ENCODE data around the gene USP6NL.

The USP6NL gene

DNA sequence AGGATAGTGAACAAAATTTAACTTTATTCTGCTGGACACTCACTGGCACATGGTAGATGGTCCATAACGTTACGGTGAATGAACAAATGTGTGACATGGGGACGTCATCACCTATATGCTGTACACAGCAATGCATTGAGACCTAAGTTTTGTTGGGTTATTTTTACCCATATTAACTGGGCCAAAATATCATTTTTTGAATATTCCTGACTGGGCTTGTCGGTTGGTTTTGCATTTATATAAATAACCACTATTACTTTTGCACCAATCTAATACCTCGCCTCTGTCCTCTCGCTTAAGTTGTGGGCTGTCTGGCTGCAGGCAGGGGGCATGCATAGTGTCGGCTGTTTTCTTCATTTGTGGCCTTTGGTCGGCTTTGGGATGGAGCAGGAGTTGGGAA is 161.7 kb downstream of the USP6NL start:
- H2AFZ ChIP-seq (ENCODE audit: low read length), result no peak overlapping the region

GRCh38 chr10:11448545-11449244 is 162.8 kb downstream of the USP6NL start:
- H3K9me3 ChIP-seq (ENCODE audit: insufficient read depth, low read depth, low read length), result no peaks in the 10 kb centered on the region
- H2AFZ ChIP-seq (ENCODE audit: low read length), result no peak overlapping the region
- no peak overlapping the region for H3K9ac ChIP-seq (ENCODE audit: low read depth, low read length, poor library complexity, severe bottlenecking)
- H3K4me2 ChIP-seq (ENCODE audit: low read depth, low read length, poor library complexity, severe bottlenecking), result no peak overlapping the region
- H3K4me3 ChIP-seq (ENCODE audit: low read length, poor library complexity, severe bottlenecking), result no peak overlapping the region
- no peaks in the 10 kb centered on the region for H3K9me2 ChIP-seq (replicated peaks; ENCODE audit: low read depth, low read length)
- no peaks in the 10 kb centered on the region for H4K20me1 ChIP-seq (ENCODE audit: insufficient read depth, low read length, poor library complexity, severe bottlenecking)
- no peaks in the 10 kb centered on the region for H3F3A ChIP-seq (ENCODE audit: low read depth)
- H3K27me3 ChIP-seq (ENCODE audit: insufficient read depth, low read length, poor library complexity, severe bottlenecking), result no peaks in the 10 kb centered on the region
- no peaks in the 10 kb centered on the region for H3K36me3 ChIP-seq (ENCODE audit: insufficient read depth, low read length)
- TF ChIP-seq, protein P1, sequence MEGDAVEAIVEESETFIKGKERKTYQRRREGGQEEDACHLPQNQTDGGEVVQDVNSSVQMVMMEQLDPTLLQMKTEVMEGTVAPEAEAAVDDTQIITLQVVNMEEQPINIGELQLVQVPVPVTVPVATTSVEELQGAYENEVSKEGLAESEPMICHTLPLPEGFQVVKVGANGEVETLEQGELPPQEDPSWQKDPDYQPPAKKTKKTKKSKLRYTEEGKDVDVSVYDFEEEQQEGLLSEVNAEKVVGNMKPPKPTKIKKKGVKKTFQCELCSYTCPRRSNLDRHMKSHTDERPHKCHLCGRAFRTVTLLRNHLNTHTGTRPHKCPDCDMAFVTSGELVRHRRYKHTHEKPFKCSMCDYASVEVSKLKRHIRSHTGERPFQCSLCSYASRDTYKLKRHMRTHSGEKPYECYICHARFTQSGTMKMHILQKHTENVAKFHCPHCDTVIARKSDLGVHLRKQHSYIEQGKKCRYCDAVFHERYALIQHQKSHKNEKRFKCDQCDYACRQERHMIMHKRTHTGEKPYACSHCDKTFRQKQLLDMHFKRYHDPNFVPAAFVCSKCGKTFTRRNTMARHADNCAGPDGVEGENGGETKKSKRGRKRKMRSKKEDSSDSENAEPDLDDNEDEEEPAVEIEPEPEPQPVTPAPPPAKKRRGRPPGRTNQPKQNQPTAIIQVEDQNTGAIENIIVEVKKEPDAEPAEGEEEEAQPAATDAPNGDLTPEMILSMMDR (conservative IDR thresholded peaks at IDR 0.05; ENCODE audit: low read length), result no peak
- TF ChIP-seq EZH2phosphoT487 (IDR thresholded peaks at IDR 0.05; ENCODE audit: borderline replicate concordance), result no peak
- no peaks in the 10 kb centered on the region for H3K79me2 ChIP-seq (ENCODE audit: insufficient read depth, low read length)
- H3K4me1 ChIP-seq (ENCODE audit: insufficient read depth, low read length, poor library complexity, severe bottlenecking), result peaks cover 31% of the 10 kb centered on the region

More for the DNA sequence above, 161.7 kb downstream of the USP6NL start:
- H3K79me2 ChIP-seq (ENCODE audit: insufficient read depth, low read length), result no peaks in the 10 kb centered on the region
- H3K4me1 ChIP-seq (ENCODE audit: insufficient read depth, low read length, poor library complexity, severe bottlenecking), result peaks cover 31% of the 10 kb centered on the region
- H3K9me3 ChIP-seq (ENCODE audit: insufficient read depth, low read depth, low read length), result no peaks in the 10 kb centered on the region
- no peaks in the 10 kb centered on the region for H3K36me3 ChIP-seq (ENCODE audit: insufficient read depth, low read length)
- no peaks in the 10 kb centered on the region for H3K9me2 ChIP-seq (replicated peaks; ENCODE audit: low read depth, low read length)
- no peaks in the 10 kb centered on the region for H4K20me1 ChIP-seq (ENCODE audit: insufficient read depth, low read length, poor library complexity, severe bottlenecking)
- H3F3A ChIP-seq (ENCODE audit: low read depth), result no peaks in the 10 kb centered on the region
- H3K4me2 ChIP-seq (ENCODE audit: low read depth, low read length, poor library complexity, severe bottlenecking), result no peak overlapping the region
- no peak overlapping the region for H3K4me3 ChIP-seq (ENCODE audit: low read length, poor library complexity, severe bottlenecking)
- no peaks in the 10 kb centered on the region for H3K27me3 ChIP-seq (ENCODE audit: insufficient read depth, low read length, poor library complexity, severe bottlenecking)
- H3K9ac ChIP-seq (ENCODE audit: low read depth, low read length, poor library complexity, severe bottlenecking), result no peak overlapping the region
- TF ChIP-seq, protein P1 (conservative IDR thresholded peaks at IDR 0.05; ENCODE audit: low read length), result no peak
- no peak for TF ChIP-seq EZH2phosphoT487 (IDR thresholded peaks at IDR 0.05; ENCODE audit: borderline replicate concordance)

- Histone ChIP-seq H3K4me1 (ENCODE audit: insufficient read depth, low read length, poor library complexity, severe bottlenecking) (peaks cover 31% of the 10 kb centered on the region), H2AFZ (ENCODE audit: low read length) (no peak overlapping the region), H3K27me3 (ENCODE audit: insufficient read depth, low read length, poor library complexity, severe bottlenecking) (no peaks in the 10 kb centered on the region), H3K9ac (ENCODE audit: low read depth, low read length, poor library complexity, severe bottlenecking) (no peak overlapping the region), H3K4me2 (ENCODE audit: low read depth, low read length, poor library complexity, severe bottlenecking) (no peak overlapping the region), H4K20me1 (ENCODE audit: insufficient read depth, low read length, poor library complexity, severe bottlenecking) (no peaks in the 10 kb centered on the region), H3K9me2 (replicated peaks; ENCODE audit: low read depth, low read length) (no peaks in the 10 kb centered on the region), H3K9me3 (ENCODE audit: insufficient read depth, low read depth, low read length) (no peaks in the 10 kb centered on the region), H3K79me2 (ENCODE audit: insufficient read depth, low read length) (no peaks in the 10 kb centered on the region), H3K4me3 (ENCODE audit: low read length, poor library complexity, severe bottlenecking) (no peak overlapping the region), H3F3A (ENCODE audit: low read depth) (no peaks in the 10 kb centered on the region), H3K36me3 (ENCODE audit: insufficient read depth, low read length) (no peaks in the 10 kb centered on the region)
- TF ChIP-seq, protein P1 (conservative IDR thresholded peaks at IDR 0.05; ENCODE audit: low read length), result no peak
- TF ChIP-seq EZH2phosphoT487 (IDR thresholded peaks at IDR 0.05; ENCODE audit: borderline replicate concordance), result no peak
Measured at GRCh38 chr10:11448190-11448544, 163.3 kb downstream of the USP6NL start.
